GM19240 (cell line): ENCODE measurements around the gene ZNF888.
"Not testable (repeated sequence)": the region's sequence is repeated elsewhere in the genome, so short reads cannot be mapped to it uniquely, and the experiment has no call there.

Experiments
- DNase-seq: peaks from one replicate; pipeline ENCODE4 v3.0.0; 2011; ENCODE audit warnings: low spot score; ENCODE audit not compliant: insufficient read length

ZNF888 gene

GRCh38 chr19:52941941-52942385, 18.7 kb upstream of the ZNF888 start:
- no peak for DNase-seq

GRCh38 chr19:52941523-52941922, 18.3 kb upstream of the ZNF888 start:
- not testable (repeated sequence) for DNase-seq

GRCh38 chr19:52940905-52941304, 17.7 kb upstream of the ZNF888 start:
- not testable (repeated sequence) for DNase-seq

- DNase-seq, result no peak
Measured at GRCh38 chr19:52938761-52939160, 15.5 kb upstream of the ZNF888 start.

- DNase-seq, result no peak
Measured at GRCh38 chr19:52936954-52937325, 13.7 kb upstream of the ZNF888 start.

- DNase-seq, result no peak
Measured at GRCh38 chr19:52936151-52936953, 13.1 kb upstream of the ZNF888 start.

GRCh38 chr19:52935434-52935833, 12.2 kb upstream of the ZNF888 start:
- DNase-seq, result no peak

GRCh38 chr19:52924641-52925040, 1.4 kb upstream of the ZNF888 start:
- DNase-seq, result not testable (repeated sequence)

- DNase-seq, result no peak
Measured at GRCh38 chr19:52923778-52924593, 758 bp upstream of the ZNF888 start.

- no peak for DNase-seq
Measured at GRCh38 chr19:52917531-52917930, 5.7 kb downstream of the ZNF888 start.

GRCh38 chr19:52910648-52911047, 12.6 kb downstream of the ZNF888 start:
- no peak for DNase-seq

- DNase-seq, result not testable (repeated sequence)
Measured at GRCh38 chr19:52904052-52904780, 19.0 kb downstream of the ZNF888 start.

- no peak for DNase-seq
Measured at GRCh38 chr19:52901842-52902241, 21.4 kb downstream of the ZNF888 start.

GRCh38 chr19:52898596-52898995, 24.6 kb downstream of the ZNF888 start:
- not testable (repeated sequence) for DNase-seq

GRCh38 chr19:52898101-52898500, 25.1 kb downstream of the ZNF888 start:
- DNase-seq, result no peak

GRCh38 chr19:52897138-52897935, 25.9 kb downstream of the ZNF888 start, which contains the start of gene ZNF320:
Gene ZNF320, minus strand, starts transcription at chr19:52897635. Its CDS starts 7,380 bp downstream, at chr19:52890255.
- peak; percentile 83 for DNase-seq

GRCh38 chr19:52896431-52897137, 26.6 kb downstream of the ZNF888 start:
- DNase-seq, result no peak

GRCh38 chr19:52891336-52891735, 31.9 kb downstream of the ZNF888 start:
- DNase-seq, result no peak

GRCh38 chr19:52889931-52890330, 33.3 kb downstream of the ZNF888 start:
- no peak for DNase-seq

- no peak for DNase-seq
Measured at GRCh38 chr19:52889076-52889475, 34.2 kb downstream of the ZNF888 start.
